NCI-H524 treated with DMSO at 0.1 percent for 48 hours (cell line): ENCODE results near the gene SLC16A2.

Source experiments
- DNase-seq: peaks from one replicate; lab custom pipeline; 2025; lab: John Stamatoyannopoulos, UW

The SLC16A2 gene

DNA sequence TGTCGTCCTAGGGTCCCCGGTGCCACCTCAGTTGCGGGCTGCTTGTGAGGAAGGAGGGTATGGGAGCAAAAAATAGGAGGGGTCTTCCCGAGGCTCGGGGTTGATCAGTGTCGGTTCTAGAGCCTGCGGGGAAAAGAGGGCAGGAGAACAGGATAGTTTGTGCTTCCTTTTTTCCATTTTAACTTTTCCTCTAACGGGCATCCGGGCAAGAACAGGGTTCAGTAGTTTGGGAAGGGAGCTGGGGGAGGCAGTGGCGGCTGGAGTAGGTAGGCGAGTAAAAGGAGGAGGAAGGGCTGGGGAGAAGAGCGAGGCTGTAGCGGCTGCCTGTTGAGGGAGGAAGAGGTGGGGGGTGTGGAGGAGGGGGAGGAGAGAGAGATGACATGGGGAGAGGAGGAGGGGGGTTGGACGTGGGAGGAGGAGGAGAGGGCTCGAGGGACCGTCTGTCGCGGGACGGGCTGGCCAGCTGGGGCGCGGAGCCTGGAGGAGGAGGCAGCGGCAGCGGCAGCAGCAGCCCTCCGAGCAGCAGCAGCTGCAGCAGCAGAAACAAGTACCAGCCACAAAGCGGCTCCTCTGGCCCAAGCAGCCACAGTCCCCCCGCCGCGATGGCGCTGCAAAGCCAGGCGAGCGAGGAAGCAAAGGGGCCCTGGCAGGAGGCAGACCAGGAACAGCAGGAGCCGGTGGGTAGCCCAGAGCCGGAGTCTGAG lies at the start of gene SLC16A2:
Gene SLC16A2, plus strand, starts transcription at position 458 of the 704 bp plus-strand sequence. Its CDS starts 145 bp downstream, at position 603.
- peak; percentile 75 for DNase-seq

DNA sequence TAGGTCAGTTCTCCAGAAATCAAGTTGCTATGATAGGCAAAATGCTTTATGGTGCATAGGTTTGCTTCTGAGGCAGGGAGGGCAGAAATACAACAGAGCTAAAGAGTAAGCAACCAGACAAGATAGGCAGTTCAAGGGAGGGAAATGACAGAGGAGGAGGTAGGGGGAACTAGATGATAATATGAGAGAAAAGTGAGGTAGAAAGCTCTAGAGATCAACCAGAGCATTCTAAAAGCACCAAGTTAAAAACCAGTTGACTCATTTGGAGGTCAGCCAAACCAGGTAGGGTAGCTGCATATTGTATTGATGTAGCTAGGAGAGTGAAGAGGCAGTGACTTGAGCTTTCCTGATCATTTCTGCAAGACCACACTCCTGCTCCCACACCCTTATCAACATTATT lies 49.0 kb upstream of the SLC16A2 start:
- DNase-seq = no peak

DNA sequence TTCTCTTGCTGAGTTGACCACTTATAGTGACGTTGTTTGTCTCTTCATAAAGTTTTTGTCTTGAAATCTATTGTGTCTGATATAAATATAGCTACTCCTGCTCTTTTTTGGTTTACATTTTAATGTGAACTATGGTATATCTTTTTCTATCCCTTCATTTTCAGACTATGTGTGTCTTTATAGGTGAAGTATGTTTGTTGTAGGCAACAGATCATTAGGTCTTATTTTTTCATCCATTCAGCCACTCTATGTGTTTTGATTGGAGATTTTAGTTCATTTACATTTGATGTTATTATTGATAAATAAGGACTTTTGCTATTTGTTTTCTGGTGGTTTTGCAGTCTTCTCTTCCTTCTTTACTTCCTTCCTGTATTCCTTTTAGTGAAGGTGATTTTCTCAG lies 44.0 kb upstream of the SLC16A2 start:
- DNase-seq = no peak

DNA sequence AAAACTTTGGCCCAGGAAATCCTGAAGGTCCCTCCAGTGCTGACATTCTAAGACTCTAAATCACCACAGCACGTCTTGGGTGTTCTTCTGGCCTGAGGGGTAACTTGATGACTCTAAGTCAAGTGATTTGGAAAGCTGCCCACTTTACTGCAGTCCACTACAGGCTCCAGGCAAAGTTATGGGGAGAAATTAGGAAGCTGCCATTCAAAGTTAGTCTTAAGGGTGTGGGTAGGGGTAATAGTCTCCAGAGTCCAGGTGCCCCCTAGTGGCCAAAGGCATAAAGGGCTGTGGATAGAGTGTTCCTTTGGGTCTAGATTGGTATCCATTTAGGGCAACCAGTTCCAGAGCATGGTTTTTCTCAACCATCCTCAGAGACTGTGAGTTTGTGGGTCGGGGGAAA lies 38.7 kb upstream of the SLC16A2 start:
- peak; percentile 29 for DNase-seq

DNA sequence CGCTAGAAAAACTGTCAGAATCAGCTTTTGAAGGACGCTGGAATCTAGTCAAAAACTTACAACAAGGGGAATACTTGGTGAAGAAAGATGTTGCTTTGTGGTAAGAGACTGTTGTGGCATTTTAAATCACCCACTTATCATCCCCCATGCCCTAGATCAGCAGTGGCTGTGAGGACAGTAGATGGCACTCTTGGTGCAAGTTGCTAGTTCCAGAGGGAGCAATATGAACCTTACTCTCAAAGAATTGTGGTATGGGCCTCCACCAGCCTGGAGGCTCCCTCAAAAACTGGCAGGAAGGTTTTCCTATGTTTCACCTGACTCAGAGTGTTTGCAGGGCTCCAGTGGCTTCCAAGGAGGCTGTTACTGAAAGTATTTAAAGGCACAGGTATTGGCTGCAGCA lies 37.7 kb upstream of the SLC16A2 start:
- DNase-seq = peak; percentile 30

DNA sequence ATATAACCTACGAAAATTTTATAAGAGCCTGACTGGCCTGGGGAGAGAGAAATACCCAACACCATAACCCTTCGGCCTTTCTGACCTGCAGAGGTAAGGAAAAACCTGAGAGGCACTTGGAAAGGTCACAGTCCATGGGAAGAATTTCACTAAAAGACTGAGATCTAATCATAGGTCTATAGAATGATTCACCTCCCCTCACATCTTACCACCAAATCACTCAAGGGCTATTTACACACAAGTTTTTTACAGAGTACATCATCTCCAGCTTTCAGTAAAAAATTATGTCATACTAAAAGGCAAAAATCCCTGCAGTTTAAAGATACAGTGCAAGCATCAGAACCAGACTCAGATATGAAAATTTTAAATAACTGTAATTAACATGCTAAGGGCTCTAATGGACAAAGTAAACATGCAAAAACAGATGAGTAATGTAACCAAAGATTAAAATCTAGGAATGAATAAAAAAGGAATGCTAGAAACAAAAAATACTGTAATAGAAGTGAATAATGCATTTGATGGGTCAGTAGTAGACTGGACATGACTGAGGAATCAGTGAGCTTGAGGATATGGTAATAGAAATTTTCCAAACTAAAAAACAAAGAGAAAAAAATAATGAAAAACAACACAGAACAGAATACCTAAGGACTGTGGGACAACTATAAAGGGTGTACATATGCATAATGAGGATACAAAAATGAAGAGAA lies 32.1 kb upstream of the SLC16A2 start:
- DNase-seq = no peak

DNA sequence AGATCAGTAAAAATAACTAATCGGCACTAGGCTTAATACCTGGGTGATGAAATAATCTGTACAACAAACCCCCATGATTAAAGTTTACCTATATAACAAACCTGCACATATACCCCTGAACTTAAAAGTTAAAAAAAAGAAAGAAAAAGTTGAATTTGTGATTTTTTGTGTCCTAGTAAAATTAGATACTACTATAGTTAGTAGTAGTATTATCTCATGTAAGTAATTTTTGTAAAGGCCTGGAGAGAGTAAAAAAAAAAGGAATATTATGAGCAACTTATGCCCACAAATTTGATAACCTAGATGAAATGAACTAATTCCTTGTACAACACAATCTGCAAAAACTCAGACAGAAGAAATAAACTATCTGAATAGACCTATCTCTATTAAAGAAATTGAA lies 25.7 kb upstream of the SLC16A2 start:
- DNase-seq = no peak

DNA sequence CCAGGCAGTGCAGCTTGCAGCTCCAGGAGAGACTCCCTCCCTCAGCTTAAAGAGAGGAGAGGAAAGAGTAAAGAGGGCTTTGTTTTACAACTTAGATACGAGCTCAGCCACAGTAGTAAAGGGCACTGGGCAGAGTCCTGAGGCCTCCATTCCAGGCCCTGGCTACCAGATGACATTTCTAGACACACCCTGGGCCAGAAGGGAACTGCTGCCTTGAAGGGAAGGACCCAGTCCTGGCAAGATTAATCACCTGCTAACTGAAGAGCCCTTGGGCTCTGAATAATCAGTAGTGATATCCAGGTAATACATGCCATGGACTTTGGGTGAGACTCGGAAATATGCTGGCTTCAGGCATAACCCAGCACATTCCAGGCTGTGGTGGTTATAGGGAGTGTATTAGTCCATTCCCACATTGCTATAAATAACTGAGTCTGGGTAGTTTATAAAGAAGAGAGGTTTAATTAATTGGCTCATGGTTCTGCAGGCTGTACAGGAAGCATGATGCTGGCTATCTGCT lies 15.3 kb upstream of the SLC16A2 start:
- no peak for DNase-seq

DNA sequence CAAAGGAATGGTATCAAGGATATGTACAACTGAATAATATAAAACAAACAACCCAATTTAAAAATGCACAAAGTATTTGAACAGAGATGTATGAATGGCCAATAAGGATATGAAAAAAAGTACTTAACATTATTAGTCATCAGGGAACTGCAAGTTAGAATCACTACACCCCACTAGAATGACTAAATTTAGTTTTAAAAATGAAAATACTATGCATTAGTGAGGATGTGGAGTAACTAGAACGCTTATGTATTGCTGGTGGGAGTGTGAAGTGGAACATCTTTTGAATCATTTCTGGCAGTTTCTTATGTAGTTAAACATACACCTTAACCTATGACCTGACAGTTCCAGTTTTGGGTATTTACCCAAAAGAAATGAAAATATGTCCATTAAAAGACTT lies 13.0 kb upstream of the SLC16A2 start:
- no peak for DNase-seq

DNA sequence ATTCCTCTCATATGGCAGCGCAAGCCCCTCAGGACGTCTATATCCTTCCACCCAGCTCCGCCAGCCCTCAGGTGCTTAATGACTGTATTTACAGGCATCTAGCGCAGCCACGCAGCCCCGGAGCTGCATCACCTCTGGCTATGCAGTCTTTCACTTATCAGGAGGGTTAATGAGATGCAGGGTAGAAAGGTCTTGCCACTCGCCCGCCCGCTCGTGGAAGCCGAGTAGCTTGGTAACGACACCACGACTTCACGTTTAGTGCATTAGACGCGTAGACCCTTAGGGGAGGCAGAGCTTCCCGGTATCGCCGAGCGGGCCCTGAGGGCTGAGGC lies 1.5 kb upstream of the SLC16A2 start:
- no peak for DNase-seq

DNA sequence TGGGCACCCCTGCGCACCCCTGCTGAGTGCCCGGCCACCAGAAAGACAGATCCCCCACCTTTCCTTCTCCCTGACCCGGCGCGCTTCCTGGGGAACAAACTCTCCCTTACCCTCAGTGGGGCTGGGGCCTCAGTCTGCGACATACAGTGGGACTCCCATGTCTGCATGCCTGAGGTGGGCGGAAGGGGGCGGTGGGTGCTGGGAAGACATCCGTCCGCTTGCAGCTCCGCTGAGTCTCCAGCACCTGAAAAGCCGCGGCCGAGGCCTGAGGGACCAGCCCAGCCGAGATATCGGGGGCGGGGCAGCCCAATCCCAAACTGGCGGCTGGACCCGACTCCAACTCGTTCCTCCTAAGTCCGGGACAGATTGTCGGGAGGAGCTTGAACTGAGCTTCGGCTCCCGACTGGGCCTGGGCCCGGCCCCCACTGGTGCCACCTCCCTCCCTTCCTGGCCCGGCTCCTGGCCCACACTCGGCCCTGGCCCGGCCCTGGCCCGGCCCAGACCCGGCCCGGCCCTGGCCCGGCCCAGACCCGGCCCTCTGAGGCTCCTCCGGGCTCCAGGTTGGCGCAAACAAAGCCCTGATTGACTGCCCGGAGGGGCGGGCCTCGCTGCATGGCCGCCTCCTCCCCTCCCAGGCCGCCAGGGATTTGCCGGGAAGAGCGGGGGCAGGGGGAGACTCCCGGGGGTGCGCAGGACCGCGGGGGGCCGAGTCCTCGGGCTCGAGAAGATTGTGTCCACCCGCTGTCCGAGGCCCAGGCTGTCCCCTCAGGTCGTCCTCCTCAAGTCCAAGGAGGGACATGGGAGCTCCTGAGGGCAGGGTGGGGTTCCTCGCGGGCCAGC lies 877 bp upstream of the SLC16A2 start:
- DNase-seq = no peak

DNA sequence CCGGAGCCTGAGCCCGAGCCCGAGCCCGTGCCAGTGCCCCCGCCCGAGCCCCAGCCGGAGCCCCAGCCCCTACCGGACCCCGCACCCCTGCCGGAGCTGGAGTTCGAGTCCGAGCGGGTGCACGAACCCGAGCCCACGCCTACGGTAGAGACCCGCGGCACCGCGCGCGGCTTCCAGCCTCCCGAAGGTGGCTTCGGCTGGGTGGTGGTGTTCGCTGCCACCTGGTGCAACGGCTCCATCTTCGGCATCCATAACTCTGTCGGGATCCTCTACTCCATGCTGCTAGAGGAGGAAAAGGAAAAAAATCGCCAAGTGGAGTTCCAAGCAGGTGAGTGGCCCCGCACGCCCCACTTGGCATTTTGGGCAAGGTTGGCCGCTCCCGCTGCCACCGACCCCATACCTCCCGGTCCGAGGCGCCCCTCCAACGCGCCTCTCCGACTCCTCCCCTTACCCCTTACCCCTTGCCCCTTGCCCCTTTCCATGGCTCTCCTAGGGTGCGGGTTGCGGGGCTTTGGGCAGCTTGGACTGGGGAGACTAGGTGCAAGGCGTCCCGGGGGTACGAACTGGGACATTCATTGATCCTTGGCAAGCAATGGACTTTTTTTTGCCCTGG lies 553 bp downstream of the SLC16A2 start:
- DNase-seq = no peak

DNA sequence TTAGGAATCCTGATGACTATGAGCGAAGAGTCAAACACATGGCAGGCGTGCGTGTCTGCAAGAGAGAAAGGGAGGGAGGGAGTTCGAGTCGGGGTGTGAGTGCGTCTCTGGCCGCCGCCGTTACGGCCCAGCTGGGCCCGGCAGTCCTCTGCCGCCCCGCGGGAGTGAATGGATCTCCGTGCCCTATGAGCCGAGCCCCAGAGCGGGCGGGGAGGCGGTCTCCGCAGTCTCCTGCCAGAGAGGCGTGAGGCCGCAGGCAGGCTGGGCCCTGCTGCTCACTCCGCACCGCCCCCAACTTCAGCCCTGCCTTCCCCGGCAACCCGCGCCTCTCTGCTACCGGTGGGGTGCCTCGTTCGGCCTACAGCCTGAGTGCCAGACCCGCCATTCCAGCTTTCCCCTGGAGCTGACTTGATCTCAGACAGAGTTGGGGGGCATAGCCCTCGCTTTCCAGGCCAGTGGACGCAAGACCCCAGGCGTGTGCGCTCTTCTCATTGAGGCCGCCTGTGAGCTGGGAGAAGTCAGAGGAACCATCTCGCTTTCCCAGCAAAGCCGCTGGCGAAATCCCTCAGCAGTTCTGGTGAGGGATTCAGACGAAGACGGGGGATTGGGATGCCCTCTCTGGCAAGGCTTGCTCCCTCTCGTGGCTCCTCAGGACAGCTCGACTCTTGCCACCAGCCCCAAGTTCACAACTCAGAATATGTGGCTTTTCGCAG lies 1.4 kb downstream of the SLC16A2 start:
- no peak for DNase-seq

DNA sequence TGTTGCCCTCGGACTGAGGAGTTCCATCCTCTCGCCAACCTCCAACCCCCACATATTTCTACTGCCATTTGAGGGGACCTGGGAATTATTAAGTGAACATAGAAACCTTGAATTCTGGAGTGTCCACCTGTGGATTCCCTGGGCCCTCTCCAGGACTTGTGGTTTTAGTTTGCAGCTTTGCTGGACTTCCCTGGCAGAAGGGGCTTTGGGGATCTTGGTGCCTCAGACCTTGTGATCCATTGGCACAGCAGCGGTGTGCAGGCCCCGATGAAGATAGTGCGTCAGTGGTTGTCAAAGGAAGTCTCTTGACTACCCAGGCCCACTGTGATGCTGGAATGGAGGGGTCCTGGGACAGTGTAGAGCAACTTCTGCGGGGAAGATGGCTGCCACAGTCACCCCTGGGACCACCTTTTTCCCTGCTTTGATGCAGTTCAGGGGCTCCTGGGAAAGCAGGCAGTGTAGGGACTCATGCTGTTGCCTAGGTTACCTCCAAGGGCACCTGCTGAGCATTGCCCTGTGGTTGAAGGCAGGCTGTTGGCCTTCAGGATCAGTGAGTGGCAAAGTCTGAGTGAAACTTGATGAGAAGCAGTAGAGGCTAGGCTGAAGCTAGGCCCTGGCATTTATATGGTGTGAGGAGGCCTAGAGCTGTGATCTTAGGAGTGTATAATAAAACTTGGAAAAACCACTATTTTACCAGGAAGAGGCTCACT lies 2.2 kb downstream of the SLC16A2 start:
- DNase-seq = no peak

DNA sequence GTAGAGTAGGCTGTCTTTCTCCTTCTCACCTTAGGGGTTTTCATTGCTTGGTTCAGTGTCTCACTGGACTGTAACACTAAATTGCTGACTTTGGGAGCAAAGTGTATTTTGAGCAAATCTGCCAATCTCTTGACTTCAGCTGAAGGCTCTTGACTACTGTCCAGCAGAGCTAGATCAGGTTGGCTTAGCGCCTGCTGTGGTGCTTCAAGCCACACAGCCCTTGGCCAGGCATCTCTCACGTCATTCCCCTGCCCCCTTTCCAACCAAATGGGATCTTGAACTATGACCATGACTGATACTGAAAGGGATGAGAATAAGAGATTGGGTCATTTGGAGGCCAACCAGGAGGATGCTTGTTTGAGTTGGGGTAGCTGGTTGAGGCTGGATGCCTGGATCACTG lies 4.8 kb downstream of the SLC16A2 start:
- DNase-seq = no peak

DNA sequence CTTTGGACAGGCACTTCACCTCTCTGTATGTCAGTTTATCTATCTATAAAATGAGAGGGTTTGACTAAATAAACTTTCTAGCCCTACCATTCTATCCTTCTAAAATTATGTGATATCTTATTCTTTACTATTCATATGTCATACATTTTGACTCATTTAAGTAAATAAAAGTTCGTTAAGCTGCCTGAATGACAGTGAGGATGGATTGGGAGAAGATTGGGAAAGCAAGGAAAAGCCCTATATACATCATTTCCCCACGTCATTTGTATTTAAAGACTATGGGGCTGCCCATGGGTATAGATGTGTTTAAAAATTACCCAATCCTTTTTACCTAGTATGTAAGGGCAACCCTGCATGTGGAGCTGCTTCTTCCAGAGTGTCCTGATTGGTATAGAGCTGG lies 5.3 kb downstream of the SLC16A2 start:
- no peak for DNase-seq

DNA sequence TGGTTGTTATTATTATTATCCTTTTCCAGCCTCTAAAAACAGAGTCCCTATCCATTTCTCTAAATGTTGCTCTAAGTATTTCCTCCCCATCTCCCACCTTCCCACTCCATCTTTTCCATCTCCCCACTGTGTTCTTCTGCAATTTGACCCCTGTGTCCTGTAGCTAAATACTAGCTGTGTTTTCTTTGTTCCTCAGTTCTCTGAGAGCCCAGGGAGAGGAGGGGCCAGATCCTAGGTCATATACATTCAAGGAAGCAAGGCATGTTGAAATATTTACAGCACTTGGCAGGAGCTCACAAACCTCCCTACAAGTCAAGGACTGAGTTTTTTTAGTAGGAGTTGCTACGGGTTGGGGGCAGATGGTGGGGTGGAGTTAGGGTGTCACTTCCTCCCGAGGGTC lies 10.5 kb downstream of the SLC16A2 start:
- no peak for DNase-seq

DNA sequence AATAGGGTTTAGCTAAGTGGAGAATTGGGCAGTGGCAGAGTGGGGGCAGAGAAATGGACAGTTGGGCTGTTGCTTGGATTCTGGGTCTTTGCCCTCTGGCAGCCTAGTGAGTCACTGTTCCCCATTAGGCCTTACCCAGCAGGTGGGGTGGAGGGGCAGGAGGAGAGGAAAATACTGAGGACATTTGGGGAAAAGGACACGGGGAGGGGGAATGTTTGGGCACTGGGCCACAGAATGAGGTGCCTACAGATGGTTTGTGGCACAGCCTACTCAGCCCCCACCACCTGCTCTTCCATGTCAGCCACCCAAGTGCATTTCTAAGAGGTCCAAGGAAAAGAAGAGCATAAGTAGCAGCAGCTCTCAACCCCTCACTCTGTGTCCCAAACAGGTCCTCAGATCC lies 13.0 kb downstream of the SLC16A2 start:
- peak; percentile 61 for DNase-seq

DNA sequence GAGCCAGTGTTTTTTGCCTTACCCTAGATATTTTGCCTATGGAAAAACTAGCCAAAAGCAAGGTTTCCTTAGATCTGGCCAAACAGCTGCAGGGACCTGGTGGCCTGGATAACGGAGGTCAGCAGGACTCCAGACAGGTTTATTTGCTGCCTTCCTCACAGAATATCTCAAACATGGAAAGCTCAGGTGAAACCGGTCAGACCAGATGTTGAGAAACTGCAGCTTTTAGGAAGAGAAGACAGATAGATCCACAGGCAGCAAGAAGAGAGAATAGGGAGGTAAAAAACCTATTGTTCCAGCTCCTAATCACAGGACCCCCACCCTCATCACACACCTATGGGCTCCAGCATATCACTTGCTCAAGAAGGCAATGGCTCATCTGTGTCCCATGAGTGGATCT lies 16.2 kb downstream of the SLC16A2 start:
- no peak for DNase-seq

DNA sequence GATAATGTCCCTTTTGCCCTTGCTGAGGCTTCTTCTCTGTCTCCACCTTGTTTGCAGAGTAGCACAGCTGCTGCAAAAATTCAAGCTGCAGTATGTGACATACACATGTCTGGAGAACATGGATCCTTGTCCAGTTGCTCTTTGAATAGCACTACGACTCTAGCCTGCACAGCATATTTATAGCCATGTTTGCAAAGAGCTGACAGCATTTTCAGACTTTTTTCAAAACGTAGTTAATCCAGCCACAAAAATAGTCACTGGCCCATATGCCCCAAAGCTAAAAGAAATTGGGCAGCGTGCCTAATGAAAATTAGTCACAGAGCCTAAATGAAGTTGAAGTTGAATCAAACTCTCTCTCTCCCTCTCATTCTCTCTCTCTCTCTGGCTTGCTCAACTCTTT lies 17.5 kb downstream of the SLC16A2 start:
- DNase-seq = no peak

DNA sequence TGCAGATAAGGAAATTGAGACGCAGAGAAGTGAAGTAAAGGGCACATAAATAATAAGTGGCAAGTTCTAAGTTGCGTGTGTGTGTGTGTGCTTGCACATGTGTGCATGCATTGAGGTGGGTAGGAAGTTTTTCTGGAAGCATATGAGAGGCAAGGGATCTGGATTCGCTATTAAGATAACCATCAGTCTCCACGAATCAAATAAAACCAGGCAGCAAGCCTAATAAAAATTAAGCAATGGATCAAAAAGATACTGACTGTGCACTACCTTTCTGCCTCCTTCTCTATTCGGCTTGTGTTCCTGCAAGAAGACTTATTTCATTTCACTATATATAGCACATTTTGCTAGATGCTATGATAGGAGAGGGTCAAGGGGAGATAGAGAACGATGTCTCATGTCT lies 23.8 kb downstream of the SLC16A2 start:
- no peak for DNase-seq
